Measurements from ENCODE around the gene TMEM270. TPM values are rescaled to one million over a fixed set of nuclear protein-coding genes. Genes with fewer than 3 reads are reported as not detected.
A peak's percentile ranks its signal among the peaks of the same experiment; 100 is the strongest.

Gene TMEM270
- polyA plus RNA-seq, 1 donor, result not detected

GRCh38 chr7:73888959-73889358 lies 28.0 kb downstream of the TMEM270 start:
- no peak for DNase-seq

DNA sequence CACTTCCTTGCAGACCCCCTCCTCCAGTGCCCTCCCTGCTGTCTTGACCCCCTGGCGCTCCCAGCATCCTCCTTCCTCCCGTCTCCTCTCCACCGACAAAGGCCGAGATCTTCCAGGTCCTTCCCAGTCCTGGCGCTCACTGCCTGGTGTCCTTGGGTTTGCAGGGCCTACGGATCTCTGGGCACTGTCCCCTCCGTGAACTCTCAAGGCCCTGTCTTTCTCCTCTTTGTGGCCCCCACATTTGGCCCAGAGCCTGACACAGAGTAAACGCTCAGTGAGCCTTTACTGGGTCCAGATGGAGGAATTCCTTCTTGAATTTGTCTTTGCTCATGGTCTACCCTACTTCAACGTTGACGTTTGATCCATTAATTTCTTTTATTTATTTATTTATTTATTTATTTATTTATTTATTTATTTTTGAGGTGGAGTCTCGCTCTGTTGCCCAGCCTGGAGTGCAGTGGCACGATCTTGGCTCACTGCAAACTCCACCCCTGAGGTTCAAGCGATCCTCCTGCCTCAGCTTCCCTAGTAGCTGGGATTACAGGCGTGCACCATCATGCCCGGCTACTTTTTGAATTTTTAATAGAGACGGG lies 29.7 kb downstream of the TMEM270 start:
- no peak for DNase-seq

DNA sequence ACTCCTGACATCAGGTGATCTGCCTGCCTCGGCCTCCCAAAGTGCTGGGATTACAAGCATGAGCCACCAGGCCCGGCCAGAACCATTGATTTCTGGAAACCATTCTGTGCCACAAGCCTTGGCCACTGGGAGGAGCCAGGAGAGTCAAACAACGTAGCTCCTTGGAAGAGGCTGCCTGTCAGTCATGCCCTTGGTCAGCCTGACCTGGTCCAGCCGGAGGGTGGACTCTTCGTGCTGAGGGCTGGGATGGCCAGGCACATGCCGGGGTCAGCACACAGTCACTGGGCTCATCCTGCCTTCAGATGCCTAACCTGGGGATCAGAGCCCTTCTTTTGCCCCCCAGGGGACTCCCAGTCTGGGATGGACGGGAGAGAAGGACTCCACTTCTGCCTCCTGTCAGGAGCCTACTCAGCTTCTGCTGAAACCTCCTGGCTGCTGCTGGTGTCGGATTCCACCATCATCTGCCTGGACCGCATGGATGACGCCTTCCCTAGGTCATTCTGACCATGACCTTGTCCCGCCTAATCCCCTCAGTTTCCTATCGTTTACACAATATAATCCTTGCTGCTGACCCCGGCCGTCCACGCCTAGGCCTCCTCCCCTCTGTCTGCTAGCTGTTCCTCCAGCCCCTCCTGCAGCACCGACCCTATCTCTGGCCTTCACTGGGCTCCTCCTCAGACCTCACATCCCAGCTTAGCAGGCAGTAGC lies 30.4 kb downstream of the TMEM270 start:
- no peak for DNase-seq

- no peak for DNase-seq
Measured at GRCh38 chr7:73892003-73892999, 31.3 kb downstream of the TMEM270 start.

- no peak for DNase-seq
Measured at GRCh38 chr7:73893342-73894101, 32.6 kb downstream of the TMEM270 start.

DNA sequence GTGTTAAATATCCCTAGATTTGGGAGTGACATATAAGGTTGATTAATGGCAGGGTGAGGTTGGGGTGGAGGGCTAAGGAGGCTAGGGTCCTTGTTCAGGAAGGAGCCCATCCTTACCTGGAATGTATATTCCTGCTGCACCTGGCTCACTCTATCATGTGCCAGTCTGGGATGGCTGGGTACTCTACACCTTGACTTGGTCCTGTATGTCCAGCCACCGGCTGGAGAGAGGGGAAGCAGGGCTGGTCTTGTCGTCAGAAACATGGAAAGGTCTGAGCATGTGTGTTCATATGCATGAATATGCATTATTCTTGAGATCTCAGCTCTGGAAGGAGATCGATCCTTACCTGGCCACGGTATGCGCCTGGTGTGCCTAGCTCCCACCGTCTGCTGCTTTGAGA lies 33.2 kb downstream of the TMEM270 start:
- DNase-seq, result no peak

- no peak for DNase-seq
Measured at GRCh38 chr7:73894733-73895551, 34.0 kb downstream of the TMEM270 start.

- DNase-seq, result no peak
Measured at GRCh38 chr7:73895626-73896025, 34.7 kb downstream of the TMEM270 start.

DNA sequence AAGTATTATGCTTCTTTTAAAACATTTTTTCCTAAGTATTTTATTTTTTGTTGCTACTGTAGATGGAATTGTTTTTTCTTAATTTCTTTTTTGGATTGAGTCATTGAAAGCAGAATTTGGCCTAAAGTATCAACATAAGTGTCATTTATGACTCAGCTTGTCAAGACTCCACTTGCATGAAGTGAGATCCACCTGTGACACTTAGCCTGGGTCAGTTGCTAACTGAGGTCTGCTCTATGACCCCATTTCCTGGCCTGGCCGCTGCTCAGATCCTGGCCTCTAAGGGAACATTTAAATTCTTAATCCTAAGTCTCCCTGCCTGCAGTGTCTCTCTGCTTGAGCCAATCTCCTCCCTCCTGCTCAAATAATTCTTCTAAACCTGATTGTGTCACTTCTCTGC lies 35.5 kb downstream of the TMEM270 start:
- DNase-seq, result no peak

- DNase-seq, result peak; percentile 86
Measured at GRCh38 chr7:73899731-73900142, 38.8 kb downstream of the TMEM270 start.

DNA sequence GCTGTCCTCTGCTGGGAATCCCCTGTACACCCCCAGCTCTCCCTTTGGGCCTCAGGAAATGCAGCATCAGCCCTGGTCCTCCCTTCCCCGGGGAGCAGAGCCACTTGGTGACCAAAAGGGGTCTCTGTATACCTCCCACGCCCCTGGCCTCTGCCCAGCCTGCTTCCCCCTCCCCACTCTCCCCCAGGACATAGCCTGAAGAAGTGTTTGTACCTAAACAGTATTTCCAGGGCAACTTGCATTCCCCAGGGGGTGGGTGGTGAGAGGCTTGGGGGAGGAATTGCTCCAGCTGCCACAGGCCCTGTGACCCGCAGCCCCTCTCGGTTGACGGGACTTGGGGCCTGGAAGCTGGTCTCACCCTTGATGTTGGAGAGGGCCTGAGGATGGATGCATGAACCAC lies 39.3 kb downstream of the TMEM270 start:
- DNase-seq, result no peak

DNA sequence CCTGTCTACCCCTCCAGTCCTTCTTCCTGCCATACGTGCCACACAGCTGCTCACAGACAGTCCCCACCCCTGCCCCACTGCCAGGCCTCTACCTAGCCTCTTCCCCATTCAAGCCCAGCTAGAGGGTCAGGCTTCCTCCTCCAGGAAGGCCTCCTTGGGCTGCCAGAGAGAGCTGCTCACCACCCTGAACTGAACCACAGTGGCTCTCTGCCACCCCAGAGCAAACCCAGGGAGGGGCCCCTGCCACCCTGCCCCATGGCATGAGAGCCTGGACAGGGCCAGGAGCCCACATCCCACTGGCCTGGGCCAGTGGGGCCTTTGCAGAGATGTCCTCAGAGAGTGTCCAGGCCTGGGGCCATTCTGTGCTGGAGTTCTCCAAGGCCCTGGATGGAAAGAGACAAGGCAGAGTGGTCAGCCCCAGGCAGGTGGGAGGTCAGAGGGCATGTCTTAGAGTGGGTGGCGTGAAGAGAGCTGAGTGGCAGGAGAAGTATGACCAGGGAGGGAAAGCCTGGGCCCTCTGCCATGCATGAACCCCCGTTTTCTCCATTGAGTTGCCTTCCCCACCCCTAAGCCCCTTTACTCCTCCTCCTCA lies 40.4 kb downstream of the TMEM270 start:
- no peak for DNase-seq

DNA sequence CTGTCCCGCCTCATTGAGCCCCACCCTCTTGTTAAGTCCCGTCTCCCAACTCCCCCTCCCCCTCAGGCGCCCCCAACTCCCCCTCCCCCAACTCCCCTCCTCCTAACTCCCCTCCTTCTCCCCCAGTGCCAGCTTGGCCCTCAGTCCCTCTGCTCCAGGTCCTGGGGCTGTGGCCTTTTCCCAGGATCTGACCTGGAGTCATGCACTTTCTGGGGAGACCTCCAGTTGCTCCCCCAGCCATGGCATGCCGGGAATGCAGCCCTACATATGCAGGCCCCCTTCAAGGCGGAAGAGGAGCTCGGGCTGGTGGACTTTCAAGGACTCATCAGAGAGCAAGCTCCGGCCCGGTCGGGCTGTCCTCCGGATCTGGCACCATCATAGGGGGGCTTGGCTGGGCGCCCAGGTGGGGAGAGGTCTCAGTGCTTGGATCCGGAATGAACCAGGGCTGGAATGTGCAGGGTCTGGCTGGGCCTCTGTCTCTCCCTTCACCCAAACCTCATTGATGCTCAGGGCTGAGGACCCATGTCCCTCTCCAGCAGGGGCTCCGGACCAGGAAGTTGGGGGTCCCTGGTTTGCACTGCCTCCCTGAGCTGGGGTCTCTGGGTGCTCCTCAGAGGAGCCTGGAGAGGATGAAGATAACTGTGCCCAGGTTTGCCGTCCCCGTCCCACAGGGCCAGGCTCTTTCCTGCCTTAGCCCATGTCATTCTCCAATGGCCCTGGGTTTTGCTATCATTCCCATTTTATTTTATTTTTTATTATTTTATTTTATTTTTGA lies 41.1 kb downstream of the TMEM270 start:
- DNase-seq, result no peak

DNA sequence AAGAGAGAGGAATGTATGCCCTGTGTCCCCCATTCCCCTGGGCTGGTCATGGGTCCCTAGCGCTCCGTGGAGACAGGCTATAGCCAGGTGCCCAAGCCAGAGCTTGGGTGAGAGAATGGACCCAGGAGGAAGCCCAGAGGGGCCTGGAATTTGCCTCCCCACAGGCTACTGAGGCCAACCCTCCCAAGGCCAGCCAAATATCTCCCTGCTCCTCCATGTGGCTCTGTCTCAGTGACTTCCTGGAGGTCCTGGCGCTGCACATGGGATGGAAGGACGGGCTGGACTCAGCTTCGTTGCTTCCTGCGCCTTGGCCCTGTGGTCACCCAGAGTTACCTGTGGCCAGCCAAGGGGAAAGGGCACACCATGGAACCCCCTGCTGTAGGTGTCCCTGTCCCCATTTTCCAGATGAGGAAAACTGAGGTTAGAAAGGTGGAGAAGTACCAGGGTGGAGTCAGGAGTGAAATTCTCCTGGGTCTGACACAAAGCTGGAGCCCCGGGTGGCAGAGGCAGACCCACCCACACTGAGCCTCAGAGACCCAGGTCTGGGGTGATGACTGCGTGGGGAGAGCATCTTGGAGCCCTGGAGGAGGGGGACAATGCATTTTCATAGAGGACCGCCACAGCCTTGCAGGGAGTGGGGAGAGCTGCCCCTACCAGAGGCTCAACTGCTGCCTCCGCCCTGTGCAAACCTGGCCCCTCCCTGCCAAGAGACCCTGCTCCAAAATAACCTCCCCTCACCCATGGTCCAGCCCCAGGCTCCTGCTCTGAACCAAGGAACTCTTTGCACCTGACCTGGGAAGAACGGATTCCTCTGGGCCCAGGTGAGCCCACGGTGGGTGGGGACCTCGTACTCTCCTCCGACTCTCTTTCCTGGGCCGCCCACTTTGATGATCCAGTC lies 42.6 kb downstream of the TMEM270 start:
- no peak for DNase-seq

- no peak for DNase-seq
Measured at GRCh38 chr7:73904219-73905137, 43.5 kb downstream of the TMEM270 start.

DNA sequence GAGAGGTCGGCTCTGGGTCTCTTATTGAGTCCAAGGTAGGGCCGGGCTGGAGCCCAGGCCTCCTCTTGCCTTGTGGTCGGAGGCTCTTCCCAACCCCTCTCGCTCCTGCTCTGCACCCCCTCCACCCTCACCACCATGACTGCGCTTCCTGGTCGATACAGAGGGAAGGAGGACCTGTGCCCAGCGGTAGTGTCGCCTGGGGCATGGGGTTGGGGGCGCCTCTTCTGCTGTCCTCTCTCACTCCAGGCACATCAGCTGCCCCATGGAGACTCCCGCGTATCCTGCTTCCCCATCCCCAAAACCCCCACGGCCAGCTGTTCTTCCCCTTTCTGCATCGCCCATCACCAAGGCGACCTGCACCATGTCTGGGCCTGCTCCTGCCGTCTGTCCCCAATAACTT lies 44.4 kb downstream of the TMEM270 start:
- DNase-seq, result no peak

GRCh38 chr7:73906874-73907273 lies 45.9 kb downstream of the TMEM270 start:
- no peak for DNase-seq

DNA sequence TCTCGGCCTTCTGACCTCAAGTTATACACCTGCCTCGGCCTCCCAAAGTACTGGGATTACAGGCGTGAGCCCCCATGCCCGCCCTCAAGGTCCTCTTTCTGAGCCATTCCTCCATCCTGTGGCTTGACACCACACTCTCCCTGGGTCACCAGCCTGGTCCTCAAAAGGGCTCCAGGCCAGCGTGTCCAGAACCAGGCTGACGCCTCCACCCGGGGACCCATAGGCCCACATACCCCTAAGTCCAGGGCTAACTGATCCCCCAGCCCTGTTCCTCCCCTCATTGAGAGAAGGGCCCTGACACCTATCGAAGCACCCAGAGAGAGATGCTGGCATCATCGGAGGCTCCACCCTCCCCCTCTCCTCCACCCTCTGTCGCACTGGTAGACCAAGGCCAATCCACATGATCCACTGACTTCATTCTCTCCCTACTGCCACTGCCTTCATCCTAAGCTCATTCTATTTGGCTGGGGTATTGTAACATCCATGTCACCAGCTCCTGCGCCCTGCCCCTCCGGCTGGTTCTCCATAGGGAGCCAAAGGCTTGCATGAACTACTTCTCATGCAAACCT lies 46.7 kb downstream of the TMEM270 start:
- DNase-seq, result no peak
